ENCODE measurements around the gene HAND2.

DNA sequence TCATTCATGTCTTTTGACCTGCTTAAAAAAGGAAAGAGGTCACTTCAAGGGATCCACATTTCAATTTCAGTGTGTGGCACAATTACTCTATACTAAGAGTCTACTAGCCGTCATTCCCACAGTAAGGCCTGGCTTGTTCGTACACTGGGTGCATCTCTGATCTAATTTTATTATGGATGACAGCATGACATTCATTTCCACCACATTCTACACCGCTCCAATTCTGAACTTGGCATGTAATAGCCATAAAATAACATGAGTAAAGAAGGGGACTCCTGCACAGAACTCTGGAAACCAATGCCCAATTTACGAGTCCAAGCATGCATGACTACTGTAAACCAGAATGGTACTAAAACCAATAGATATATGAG, 51.1 kb downstream of the HAND2 start:
- TF ChIP-seq KLF16 (CRISPR knock-in tag; IDR thresholded peaks at IDR 0.05) (no peak), HNRNPLL (IDR thresholded peaks at IDR 0.05; ENCODE audit: low read depth, low read length, poor library complexity, severe bottlenecking) (no peak), ZNF746 (CRISPR knock-in tag; IDR thresholded peaks at IDR 0.05) (no peak), JUNB (CRISPR knock-in tag; IDR thresholded peaks at IDR 0.05; ENCODE audit: borderline replicate concordance) (no peak), BATF2 (CRISPR knock-in tag; IDR thresholded peaks at IDR 0.05) (no peak)
